Heart right ventricle (tissue), 16 donors: Measurements from ENCODE around the gene CDRT4. TPM values are rescaled to one million over a fixed set of nuclear protein-coding genes. Genes with fewer than 3 reads are reported as not detected.

Experiments
- ATAC-seq, 8 donors: fragments of 200-7000 bp; cut with Tn5 transposase; one replicate each; pipeline ENCODE4 v1.9.1; 2020; ENCODE audit warnings: mild to moderate bottlenecking in 8 of 8, moderate library complexity in 8 of 8, moderate number of reproducible peaks in 1 of 8
- DNase-seq, 2 donors: peaks; one replicate each; pipeline ENCODE4 v3.0.0-alpha.2; 2020
- H3K27ac ChIP-seq, 10 donors: fragments of 200-600 bp; sonication (generic) in 2 of 10; one replicate each; pipeline versions ENCODE4 v1.5.0 to v1.8.0; 2020 to 2022; ENCODE audit warnings: mild to moderate bottlenecking in 3 of 10
- H3K27me3 ChIP-seq, 7 donors: fragments of 200-600 bp; one replicate each; pipeline ENCODE4 v1.8.0; 2021 to 2022; ENCODE audit warnings: mild to moderate bottlenecking in 2 of 7
- H3K36me3 ChIP-seq, 9 donors: fragments of 200-600 bp; sonication (generic) in 1 of 9; one replicate each; pipeline versions ENCODE4 v1.5.0 to v1.8.0; 2020 to 2022; ENCODE audit warnings: mild to moderate bottlenecking in 2 of 9
- H3K4me1 ChIP-seq, 9 donors: fragments of 200-600 bp; sonication (generic) in 1 of 9; one replicate each; pipeline versions ENCODE4 v1.5.0 to v1.8.0; 2020 to 2022; ENCODE audit warnings: mild to moderate bottlenecking in 4 of 9
- H3K4me3 ChIP-seq, 10 donors: fragments of 200-600 bp; sonication (generic) in 2 of 10; one replicate each; pipeline versions ENCODE4 v1.5.0 to v1.8.0; 2020 to 2022; ENCODE audit warnings: mild to moderate bottlenecking in 7 of 10, moderate library complexity in 2 of 10
- H3K9me3 ChIP-seq, 11 donors: fragments of 200-600 bp in 10 of 11; sonication (generic) in 2 of 11; one replicate each; pipeline versions ENCODE4 v1.5.0 to v1.8.0; 2013 to 2022; ENCODE audit warnings: mild to moderate bottlenecking in 2 of 11, control low read depth in 1 of 11, moderate library complexity in 1 of 11
- WGBS, 2 donors: extraction: QIAGEN DNeasy Blood & Tissue Kit; methylation state at CpG; one replicate each; pipeline ENCODE4 v1.1.7; 2013; ENCODE audit warnings: inconsistent platforms in 1 of 2; 5-methylcytosine and 5-hydroxymethylcytosine counted together
- intact Hi-C, 10 donors: fragments of 100-400 bp; cut with DNase I; formaldehyde crosslinking; loops; one replicate each; pipeline versions ENCODE4 v1.11.1 to v1.14.2; 2022
- polyA plus RNA-seq, 2 donors: library from polyadenylated mRNA; stranded (reverse); fragments of 200-250 nt; gene quantifications; one replicate each; pipeline ENCODE4 v1.2.3, GENCODE V29; 2013
- total RNA-seq, 10 donors: library from RNA; stranded (reverse); fragmentation: NEBNext Ultra II Directional in 3 of 10; extraction: Animal tissue kit (Norgen Biotek cat#: 25700) in 3 of 10; gene quantifications; one replicate each; pipeline versions ENCODE4 v1.2.1 to v1.2.4, GENCODE V29; 2021 to 2023
- TF ChIP-seq, protein P1 (sequence below), 9 donors: fragments of 200-600 bp; sonication (generic) in 2 of 9; IDR thresholded peaks; one replicate each; pipeline versions ENCODE4 v1.5.0 to v1.8.0; 2021 to 2022; ENCODE audit warnings: antibody characterized with exemption in 9 of 9, mild to moderate bottlenecking in 5 of 9, moderate library complexity in 1 of 9
- donor health status: Arrhythmogenic right ventricular cardiomyopathy.
- donor health status: ischemic (EF 13 %, LVEDD 7.1; RV severe dilation, severe dysfunction).
- donor health status: healthy with polysubstance abuse.
- donor health status: DM: no; HTN: yes; CAD: no.
- donor health status: DM: no; HTN: no; CAD: no.
- donor health status: ischemic (EF 25% LVEDD 6.9; RV normal size, moderate dysfunction).
- donor health status: ischemic (EF 25% LVEDD 5.7; RV mildly dilated, moderate dysfunction).
- donor health status: healthy.
- donor health status: DM: yes; HTN: yes; CAD: no.
- donor health status: Ischemic cardiomyopathy.
- donor health status: ischemic (EF 35%, LVEDD 5.7; RV mildly dilated, moderate dysfunction).
- donor health status: nonischemic (EF 11% LVEDD 7.7; RV severe dilation, severe dysfunction).
- donor health status: DM: yes; HTN: yes; CAD: no.
- donor health status: PGD.
- donor health status: ischemic (EF 29% LVEDD 5.4; RV normal size, mild dysfunction).
- donor health status: nonischemic (EF 23%, LVEDD 6.1; RV moderate dilation, normal function).

The CDRT4 gene
- total and polyA plus RNA-seq, 12 donors, result 0.45 to 4.2 (median 0.92) TPM; not detected in 2

GRCh38 chr17:15457723-15458094 lies 9.7 kb downstream of the CDRT4 start:
- TF ChIP-seq, protein P1, sequence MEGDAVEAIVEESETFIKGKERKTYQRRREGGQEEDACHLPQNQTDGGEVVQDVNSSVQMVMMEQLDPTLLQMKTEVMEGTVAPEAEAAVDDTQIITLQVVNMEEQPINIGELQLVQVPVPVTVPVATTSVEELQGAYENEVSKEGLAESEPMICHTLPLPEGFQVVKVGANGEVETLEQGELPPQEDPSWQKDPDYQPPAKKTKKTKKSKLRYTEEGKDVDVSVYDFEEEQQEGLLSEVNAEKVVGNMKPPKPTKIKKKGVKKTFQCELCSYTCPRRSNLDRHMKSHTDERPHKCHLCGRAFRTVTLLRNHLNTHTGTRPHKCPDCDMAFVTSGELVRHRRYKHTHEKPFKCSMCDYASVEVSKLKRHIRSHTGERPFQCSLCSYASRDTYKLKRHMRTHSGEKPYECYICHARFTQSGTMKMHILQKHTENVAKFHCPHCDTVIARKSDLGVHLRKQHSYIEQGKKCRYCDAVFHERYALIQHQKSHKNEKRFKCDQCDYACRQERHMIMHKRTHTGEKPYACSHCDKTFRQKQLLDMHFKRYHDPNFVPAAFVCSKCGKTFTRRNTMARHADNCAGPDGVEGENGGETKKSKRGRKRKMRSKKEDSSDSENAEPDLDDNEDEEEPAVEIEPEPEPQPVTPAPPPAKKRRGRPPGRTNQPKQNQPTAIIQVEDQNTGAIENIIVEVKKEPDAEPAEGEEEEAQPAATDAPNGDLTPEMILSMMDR (IDR thresholded peaks at IDR 0.05), result no peak
- ATAC-seq, result peak; percentile 39 to 83 (median 58)
- Histone ChIP-seq H3K27ac (peak overlapping the region; percentile 23 to 80 (median 71)), H3K9me3 (peaks cover 0 to 10% (median 5%) of the 10 kb centered on the region in 11 donors), H3K27me3 (no peaks in the 10 kb centered on the region), H3K4me1 (peaks cover 4 to 33% (median 25%) of the 10 kb centered on the region in 9 donors), H3K36me3 (peaks cover 0 to under 1% (median 0%) of the 10 kb centered on the region in 9 donors), H3K4me3 (no peak overlapping the region)
- WGBS, 2 donors, result 43 to 49% methylated on average over 7 of the region's 7 CpGs
- intact Hi-C loops, result loop anchor here in 4 of 10 donors (2.0 to 10.0 kb wide), 7 partner anchors 35 to 197 kb away; partner anchors contain the start of gene TEKT3 (in 1 of the 4)
- no peak for DNase-seq

- peak overlapping the region in 2 of 10 donors; percentile 6 to 14 for H3K4me3 ChIP-seq
- H3K4me1 ChIP-seq, result peaks cover 4 to 33% (median 22%) of the 10 kb centered on the region in 9 donors
- ATAC-seq, result peak; percentile 48 to 78 (median 74)
Measured at GRCh38 chr17:15456972-15457722, 10.3 kb downstream of the CDRT4 start.

GRCh38 chr17:15456496-15456895 lies 10.9 kb downstream of the CDRT4 start:
- DNase-seq (peak in 1 of 2 donors; percentile 40), ATAC-seq (peak; percentile 8 to 46 (median 34))
- H3K4me3 ChIP-seq, result no peak overlapping the region
- peaks cover 0 to 10% (median 5%) of the 10 kb centered on the region in 11 donors for H3K9me3 ChIP-seq
- H3K27ac ChIP-seq, result peak overlapping the region in 9 of 10 donors; percentile 23 to 80 (median 72)
- TF ChIP-seq, protein P1 (IDR thresholded peaks at IDR 0.05), result no peak
- H3K36me3 ChIP-seq, result peaks cover 0 to 5% (median 0%) of the 10 kb centered on the region in 9 donors
- H3K27me3 ChIP-seq, result no peaks in the 10 kb centered on the region
- WGBS, 2 donors, result 76 to 90% methylated on average over 6 of the region's 6 CpGs
- H3K4me1 ChIP-seq, result peaks cover 4 to 37% (median 26%) of the 10 kb centered on the region in 9 donors
- intact Hi-C loops, result loop anchor here in 4 of 10 donors (2.0 to 10.0 kb wide), 7 partner anchors 36 to 196 kb away; partner anchors contain the start of gene TEKT3 (in 1 of the 4)

More at GRCh38 chr17:15456972-15457722, 10.3 kb downstream of the CDRT4 start:
- intact Hi-C loops, result loop anchor here in 4 of 10 donors (2.0 to 10.0 kb wide), 7 partner anchors 35 to 196 kb away; partner anchors contain the start of gene TEKT3 (in 1 of the 4)
- WGBS, 2 donors, result 36 to 38% methylated on average over 16 of the region's 16 CpGs
- TF ChIP-seq, protein P1 (IDR thresholded peaks at IDR 0.05), result peak in 8 of 9 donors; percentile 14 to 54 (median 38)
- Histone ChIP-seq H3K27ac (peak overlapping the region; percentile 23 to 80 (median 71)), H3K27me3 (no peaks in the 10 kb centered on the region), H3K9me3 (peaks cover 0 to 10% (median 5%) of the 10 kb centered on the region in 11 donors), H3K36me3 (peaks cover 0 to 5% (median 0%) of the 10 kb centered on the region in 9 donors)
- DNase-seq, result peak; percentile 61 to 70

GRCh38 chr17:15454346-15454745 lies 13.1 kb downstream of the CDRT4 start:
- Histone ChIP-seq H3K27ac (no peak overlapping the region), H3K4me3 (no peak overlapping the region), H3K9me3 (peaks cover 0 to 10% (median 5%) of the 10 kb centered on the region in 11 donors), H3K36me3 (peaks cover 0 to 5% (median 0%) of the 10 kb centered on the region in 9 donors), H3K27me3 (no peaks in the 10 kb centered on the region), H3K4me1 (peaks cover 4 to 38% (median 26%) of the 10 kb centered on the region in 9 donors)
- intact Hi-C loops, result loop anchor here in 1 of 10 donors (10.0 kb wide), 1 partner anchor 110 kb away; the partner anchor contains the start of gene TEKT3
- 96% methylated on average over 5 of the region's 5 CpGs for WGBS, 2 donors
- TF ChIP-seq, protein P1 (IDR thresholded peaks at IDR 0.05), result no peak
- ATAC-seq, result no peak
- no peak for DNase-seq
